GM12801 (cell line): ENCODE measurements around the gene DOCK6.

Experiments used
- CTCF ChIP-seq: IDR thresholded peaks from one replicate; pipeline ENCODE4 v1.5.1; 2011; ENCODE audit warnings: control low read depth; ENCODE audit not compliant: insufficient read length; ENCODE audit errors: extremely low read depth

Gene DOCK6

GRCh38 chr19:11197291-11198174 is 64.8 kb downstream of the DOCK6 start, which contains the start of gene KANK2:
Gene KANK2 (minus strand): TSS chr19:11197545. CDS start chr19:11194511, 3,034 bp downstream.
- TF ChIP-seq CTCF: no peak

GRCh38 chr19:11196406-11197287 is 65.7 kb downstream of the DOCK6 start:
- TF ChIP-seq CTCF: no peak

- TF ChIP-seq CTCF: no peak
These were observed 66.6 kb downstream of the DOCK6 start for GRCh38 chr19:11195681-11196080.

GRCh38 chr19:11194656-11195558 is 67.4 kb downstream of the DOCK6 start:
- no peak for TF ChIP-seq CTCF

- TF ChIP-seq CTCF: no peak
These were observed 68.2 kb downstream of the DOCK6 start for GRCh38 chr19:11194173-11194572.

GRCh38 chr19:11192957-11193939 is 69.1 kb downstream of the DOCK6 start:
- no peak for TF ChIP-seq CTCF
